OCI-LY7 (cell line): ENCODE measurements around the gene FOXR1. TPM values are rescaled to one million over a fixed set of nuclear protein-coding genes. Genes with fewer than 3 reads are reported as not detected.

ENCODE experiments used
- BruUV-seq: library from RNA; stranded (reverse); fragments of 400-500 nt; replicated peaks from 2 replicates; lab custom pipeline; 2021; lab: Mats Ljungman, UMichigan
- CTCF ChIA-PET: fragments of 300-600 bp; sonication (Branson Sonifier 250); formaldehyde crosslinking; loops from one replicate; lab custom pipeline; 2022; ENCODE audit warnings: antibody characterized with exemption; ENCODE audit not compliant: unreplicated experiment; lab: Charles Lee
- POLR2A ChIA-PET: fragments of 300-600 bp; sonication (Branson Sonifier 250); formaldehyde crosslinking; loops from one replicate; lab custom pipeline; 2022; ENCODE audit warnings: antibody characterized with exemption; lab: Charles Lee
- DNase-seq: peaks from one replicate; pipeline ENCODE4 v3.0.0-alpha.2; 2015; ENCODE audit warnings: low spot score
- H2AFZ ChIP-seq: fragments of 200-600 bp; sonication (generic), shearing (Covaris generic); 2 replicates; pipeline ENCODE4 v1.6.1; 2014; ENCODE audit warnings: mild to moderate bottlenecking, antibody characterized with exemption, low read length, moderate library complexity
- H3K27ac ChIP-seq: fragments of 200-600 bp; sonication (generic); 2 replicates; pipeline ENCODE4 v1.5.1; 2014; ENCODE audit warnings: mixed run types, low read depth, mild to moderate bottlenecking, moderate library complexity, low read length, inconsistent platforms; ENCODE audit not compliant: poor library complexity, severe bottlenecking
- H3K36me3 ChIP-seq: fragments of 200-600 bp; sonication (generic); 2 replicates; pipeline ENCODE4 v1.6.1; 2014; ENCODE audit warnings: mild to moderate bottlenecking, antibody characterized with exemption, low read length, moderate library complexity, mixed read lengths; ENCODE audit not compliant: insufficient read depth
- H3K4me1 ChIP-seq: fragments of 200-600 bp; sonication (generic); 2 replicates; pipeline ENCODE4 v1.5.1; 2014; ENCODE audit warnings: mild to moderate bottlenecking, low read length; ENCODE audit not compliant: insufficient read depth, poor library complexity, severe bottlenecking
- H3K4me2 ChIP-seq: fragments of 200-600 bp; sonication (generic); 2 replicates; pipeline ENCODE4 v1.6.1; 2014; ENCODE audit warnings: mild to moderate bottlenecking, low read length
- H3K4me3 ChIP-seq: fragments of 200-600 bp; sonication (generic); 2 replicates; pipeline ENCODE4 v1.5.1; 2014; ENCODE audit warnings: mild to moderate bottlenecking, low read depth, low read length; ENCODE audit not compliant: poor library complexity, severe bottlenecking
- H3K79me2 ChIP-seq: fragments of 200-600 bp; sonication (generic); 2 replicates; pipeline ENCODE4 v1.6.1; 2016; ENCODE audit warnings: low read depth, mild to moderate bottlenecking, low read length, moderate library complexity, mixed read lengths; ENCODE audit not compliant: insufficient read depth
- H3K9me2 ChIP-seq: fragments of 200-600 bp; sonication (generic); 2 replicates; pipeline ENCODE4 v1.6.1; 2016; ENCODE audit warnings: mild to moderate bottlenecking, low read length, mixed read lengths; ENCODE audit not compliant: insufficient read depth
- H3K9me3 ChIP-seq: fragments of 200-600 bp; sonication (generic); 2 replicates; pipeline ENCODE4 v1.6.1; 2014; ENCODE audit warnings: mild to moderate bottlenecking, mixed run types, low read length, mixed read lengths
- H4K20me1 ChIP-seq: fragments of 200-600 bp; sonication (generic); 2 replicates; pipeline ENCODE4 v1.6.1; 2014; ENCODE audit warnings: mild to moderate bottlenecking, antibody characterized with exemption, low read length, moderate library complexity, mixed read lengths; ENCODE audit not compliant: insufficient read depth
- CTCF ChIP-seq: fragments of 200-600 bp; sonication (generic); conservative IDR thresholded peaks from 2 replicates; pipeline ENCODE4 v1.5.1; 2014; ENCODE audit warnings: mild to moderate bottlenecking, antibody characterized with exemption, low read length, moderate library complexity, mixed read lengths
- EZH2phosphoT487 ChIP-seq: fragments of 200-600 bp; sonication (generic); IDR thresholded peaks from 2 replicates; pipeline ENCODE4 v1.6.1; 2018; ENCODE audit warnings: low read depth, borderline replicate concordance, mild to moderate bottlenecking, mixed run types, antibody characterized with exemption, low read length, moderate library complexity, mixed read lengths
- intact Hi-C: fragments of 100-400 bp; cut with micrococcal nuclease; formaldehyde crosslinking; loops from one replicate; pipeline ENCODE4 v1.10.0; 2022; ENCODE audit not compliant: unreplicated experiment
- total RNA-seq, 2 experiments: library from RNA; depleted of rRNA in 1 of 2; stranded (reverse); fragments of >200 nt in 1 of 2; shearing (Covaris generic) in 1 of 2; gene quantifications; 2 replicates each; pipeline ENCODE4 v1.2.3, GENCODE V29; 2014 to 2022

FOXR1 gene
- total RNA-seq, 2 experiments from 2014 or later = not detected

GRCh38 chr11:118956847-118957469 lies 14.6 kb upstream of the FOXR1 start:
- intact Hi-C loops = loop anchor here (1.0 kb wide), 4 partner anchors 27 to 298 kb away; no protein-coding TSS in a partner anchor
- Histone ChIP-seq H3K27ac (no peak overlapping the region), H3K9me3 (no peaks in the 10 kb centered on the region), H3K4me3 (no peak overlapping the region), H3K4me1 (no peaks in the 10 kb centered on the region), H3K4me2 (no peak overlapping the region), H3K36me3 (no peaks in the 10 kb centered on the region), H2AFZ (no peak overlapping the region), H3K9me2 (no peaks in the 10 kb centered on the region), H3K79me2 (no peaks in the 10 kb centered on the region), H4K20me1 (no peaks in the 10 kb centered on the region)
- no TSS peak for BruUV-seq
- CTCF ChIA-PET = interaction anchor here (1.0 kb wide), 1 partner anchor 43 kb away, joined by 4 read pairs; no protein-coding TSS in a partner anchor
- POLR2A ChIA-PET = interaction anchor here (0.6 to 1.0 kb wide), 2 partner anchors 13 to 169 kb away, joined by 3 to 5 read pairs; no protein-coding TSS in a partner anchor
- DNase-seq = no peak
- TF ChIP-seq EZH2phosphoT487 (no peak), CTCF (peak; percentile 38; the same call in 1 of the 2 replicates)

- no peak overlapping the region for H2AFZ ChIP-seq
- TF ChIP-seq EZH2phosphoT487 = no peak
- TF ChIP-seq CTCF = no peak
- no peaks in the 10 kb centered on the region for H3K79me2 ChIP-seq
- H3K27ac ChIP-seq = no peak overlapping the region
- no peaks in the 10 kb centered on the region for H3K36me3 ChIP-seq
- DNase-seq = no peak
- intact Hi-C loops = no loop called here
- H3K4me2 ChIP-seq = no peak overlapping the region
- no peak overlapping the region for H3K4me3 ChIP-seq
- no peaks in the 10 kb centered on the region for H3K4me1 ChIP-seq
- BruUV-seq = no TSS peak
- no peaks in the 10 kb centered on the region for H3K9me3 ChIP-seq
- no peaks in the 10 kb centered on the region for H4K20me1 ChIP-seq
- POLR2A ChIA-PET = interaction anchor here (0.6 kb wide), 1 partner anchor 170 kb away, joined by 3 read pairs; no protein-coding TSS in a partner anchor
- H3K9me2 ChIP-seq = no peaks in the 10 kb centered on the region
- CTCF ChIA-PET = interaction anchor here (1.0 kb wide), 1 partner anchor 44 kb away, joined by 4 read pairs; no protein-coding TSS in a partner anchor
Observed at GRCh38 chr11:118957549-118957948, 14.0 kb upstream of the FOXR1 start.

- Histone ChIP-seq H2AFZ (no peak overlapping the region), H3K4me1 (no peaks in the 10 kb centered on the region), H3K9me3 (no peaks in the 10 kb centered on the region), H3K9me2 (no peaks in the 10 kb centered on the region), H3K4me3 (no peak overlapping the region), H3K4me2 (no peak overlapping the region), H3K27ac (no peak overlapping the region), H4K20me1 (no peaks in the 10 kb centered on the region), H3K79me2 (no peaks in the 10 kb centered on the region), H3K36me3 (no peaks in the 10 kb centered on the region)
- no TSS peak for BruUV-seq
- ChIA-PET POLR2A (no interaction called here), CTCF (no interaction called here)
- no peak for DNase-seq
- intact Hi-C loops = no loop called here
- TF ChIP-seq EZH2phosphoT487 (no peak), CTCF (no peak)
Observed at GRCh38 chr11:118957968-118958367, 13.6 kb upstream of the FOXR1 start.
